CD4-positive, alpha-beta memory T cell (primary cell): ENCODE results near the gene SH2D5. TPM values are rescaled to one million over a fixed set of nuclear protein-coding genes. Genes with fewer than 3 reads are reported as not detected.
"Not testable (repeated sequence)": the region's sequence is repeated elsewhere in the genome, so short reads cannot be mapped to it uniquely, and the experiment has no call there.

Source experiments
- CTCF ChIA-PET: fragments of 350-600 bp; sonication (Branson Sonifier 250); formaldehyde crosslinking; loops from one replicate; lab custom pipeline; 2021; ENCODE audit warnings: inconsistent platforms; ENCODE audit not compliant: partially characterized antibody; lab: Charles Lee
- POLR2A ChIA-PET: fragments of 350-600 bp; sonication (Branson Sonifier 250); formaldehyde crosslinking; loops from one replicate; lab custom pipeline; 2021; ENCODE audit not compliant: partially characterized antibody; lab: Charles Lee
- DNase-seq, 5 donors: peaks; one replicate each; pipeline versions ENCODE4 v3.0.0 to v3.0.0-alpha.2; 2020 to 2022; ENCODE audit warnings: mixed read lengths in 1 of 5
- H3K27ac ChIP-seq: one replicate; pipeline ENCODE4 v1.7.0; 2013; ENCODE audit warnings: low read depth, low read length
- H3K27me3 ChIP-seq: 2 replicates; pipeline ENCODE4 v1.7.0; 2013; ENCODE audit warnings: mild to moderate bottlenecking, low read length, moderate library complexity; ENCODE audit not compliant: insufficient read depth
- H3K36me3 ChIP-seq: 2 replicates; pipeline ENCODE4 v1.7.0; 2013; ENCODE audit warnings: mild to moderate bottlenecking, low read length, moderate library complexity; ENCODE audit not compliant: insufficient read depth
- H3K4me1 ChIP-seq: 2 replicates; pipeline ENCODE4 v1.7.0; 2013; ENCODE audit warnings: mild to moderate bottlenecking, low read length, moderate library complexity; ENCODE audit not compliant: insufficient read depth
- H3K4me3 ChIP-seq, 2 donors: one replicate each; pipeline ENCODE4 v1.7.0; 2013; ENCODE audit warnings: low read length in 2 of 2, mild to moderate bottlenecking in 1 of 2
- H3K9me3 ChIP-seq, 2 donors: one replicate each; pipeline ENCODE4 v1.7.0; 2013; ENCODE audit warnings: low read length in 2 of 2, control low read depth in 1 of 2; ENCODE audit not compliant: control insufficient read depth in 1 of 2
- H3K27ac Mint-ChIP-seq, 7 donors: one replicate each; pipeline ENCODE4 v1.8.0; 2020 to 2021; ENCODE audit warnings: mixed read lengths in 7 of 7, mild to moderate bottlenecking in 6 of 7, inconsistent platforms in 3 of 7, moderate library complexity in 3 of 7
- H3K27me3 Mint-ChIP-seq, 2 donors: one replicate each; pipeline ENCODE4 v1.8.0; 2020 to 2021; ENCODE audit warnings: mixed read lengths in 2 of 2
- H3K36me3 Mint-ChIP-seq, 2 donors: one replicate each; pipeline ENCODE4 v1.8.0; 2020 to 2021; ENCODE audit warnings: mixed read lengths in 2 of 2, inconsistent platforms in 1 of 2, mild to moderate bottlenecking in 1 of 2
- H3K4me1 Mint-ChIP-seq, 4 donors: one replicate each; pipeline ENCODE4 v1.8.0; 2020 to 2021; ENCODE audit warnings: mixed read lengths in 4 of 4, mild to moderate bottlenecking in 1 of 4
- H3K4me3 Mint-ChIP-seq, 8 donors: one replicate each; pipeline ENCODE4 v1.8.0; 2020 to 2021; ENCODE audit warnings: mixed read lengths in 8 of 8, mild to moderate bottlenecking in 7 of 8, moderate library complexity in 6 of 8, inconsistent platforms in 3 of 8
- H3K9me3 Mint-ChIP-seq, 8 donors: one replicate each; pipeline ENCODE4 v1.8.0; 2020 to 2021; ENCODE audit warnings: mixed read lengths in 8 of 8, mild to moderate bottlenecking in 5 of 8, inconsistent platforms in 3 of 8, moderate library complexity in 1 of 8
- intact Hi-C: fragments of 100-400 bp; cut with micrococcal nuclease; formaldehyde crosslinking; loops from one replicate; pipeline ENCODE4 v1.15.1; 2023
- polyA plus RNA-seq, 2 donors: library from polyadenylated mRNA; unstranded; fragments of 300-500 nt; fragmentation: Illumina TruSeq; gene quantifications; one replicate each; pipeline ENCODE4 v1.2.3, GENCODE V29; 2021
- total RNA-seq, 2 experiments: library from RNA; stranded (reverse); gene quantifications; one replicate each; pipeline ENCODE4 v1.2.3, GENCODE V29; 2021

SH2D5 gene
- total and polyA plus RNA-seq, 4 experiments from 2014 or later: 0.38 TPM; not detected in 3

DNA sequence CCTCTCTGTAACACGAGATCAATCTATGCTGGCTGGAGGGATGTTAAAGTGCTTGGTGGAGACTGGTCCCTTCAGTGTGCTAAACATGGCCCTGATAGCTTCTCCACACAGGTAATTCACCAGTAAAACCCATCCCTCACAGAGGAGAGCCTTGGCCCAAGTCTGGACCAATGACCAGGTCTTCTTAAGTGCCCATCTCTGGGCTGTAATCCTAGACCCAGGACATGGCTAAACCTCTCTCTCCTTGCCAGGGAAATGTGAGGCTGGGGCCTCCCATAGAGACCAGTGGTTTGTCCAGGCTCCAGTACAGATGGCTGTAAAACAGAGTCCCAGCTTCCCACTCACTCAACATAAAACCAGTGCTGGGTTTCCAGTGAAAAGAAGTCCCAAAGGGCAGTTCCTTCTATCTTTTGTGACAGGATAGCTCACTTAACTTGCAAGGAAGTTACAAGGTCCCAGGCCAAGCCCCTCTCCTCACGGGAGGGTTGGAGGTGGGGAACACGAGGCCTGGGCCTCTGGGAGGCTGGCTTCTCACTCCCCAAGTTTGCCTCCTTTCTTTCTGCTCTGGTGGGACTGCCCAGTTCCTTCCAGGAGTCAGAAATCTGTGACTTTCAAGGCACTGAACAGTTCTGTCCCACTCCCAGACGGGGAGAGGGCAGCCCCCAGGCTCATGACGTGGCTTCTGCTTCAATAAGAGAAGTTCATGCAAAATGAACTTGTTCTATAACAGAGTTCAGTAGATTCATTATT is 12.5 kb downstream of the SH2D5 start:
- Histone ChIP-seq H3K4me1 (no peaks in the 10 kb centered on the region), H3K27ac (no peak overlapping the region), H3K27me3 (peaks cover 7% of the 10 kb centered on the region), H3K36me3 (no peaks in the 10 kb centered on the region), H3K4me3 (no peak overlapping the region), H3K9me3 (no peaks in the 10 kb centered on the region)
- POLR2A ChIA-PET: no interaction called here
- Mint-ChIP-seq H3K36me3 (no peaks in the 10 kb centered on the region), H3K9me3 (no peaks in the 10 kb centered on the region), H3K4me3 (peak overlapping the region in 1 of 8 donors; percentile 14), H3K27me3 (peaks cover 6 to 10% of the 10 kb centered on the region in 2 donors), H3K27ac (peak overlapping the region in 1 of 7 donors; percentile 22), H3K4me1 (peaks cover 0 to 10% (median 6%) of the 10 kb centered on the region in 4 donors)
- intact Hi-C loops: loop anchor here (2.0 kb wide), 1 partner anchor 13 kb away; the partner anchor contains the start of gene SH2D5
- DNase-seq: no peak
- CTCF ChIA-PET: interaction anchor here (0.9 kb wide), 1 partner anchor 23 kb away, joined by 4 read pairs; no protein-coding TSS in a partner anchor

DNA sequence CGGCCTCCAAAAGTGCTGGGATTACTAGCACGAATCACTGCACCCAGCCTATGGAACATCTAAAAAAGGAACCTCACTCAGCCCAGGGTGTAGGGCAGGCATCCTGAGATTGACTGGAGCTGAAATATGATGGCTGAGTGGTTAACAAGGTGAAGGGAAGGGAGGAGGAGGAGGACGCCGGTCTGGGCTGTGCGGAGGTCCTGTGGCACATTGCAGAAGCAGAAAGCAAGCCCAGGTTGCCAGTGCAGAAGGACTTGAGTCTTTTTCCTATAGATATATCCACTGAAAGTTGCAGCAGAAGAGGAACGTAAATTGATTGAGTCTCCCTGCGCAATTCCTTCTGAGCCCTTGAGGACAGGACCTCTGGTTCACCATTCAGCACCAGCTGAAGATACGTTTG is 13.2 kb downstream of the SH2D5 start:
- ChIA-PET POLR2A (interaction anchor here (2.2 kb wide), 1 partner anchor 11 kb away, joined by 6 read pairs; no protein-coding TSS in a partner anchor), CTCF (interaction anchor here (0.9 kb wide), 1 partner anchor 23 kb away, joined by 4 read pairs; no protein-coding TSS in a partner anchor)
- peaks cover 9 to 13% of the 10 kb centered on the region in 2 donors for H3K27me3 Mint-ChIP-seq
- Histone ChIP-seq H3K36me3 (no peaks in the 10 kb centered on the region), H3K4me1 (no peaks in the 10 kb centered on the region), H3K4me3 (no peak overlapping the region), H3K9me3 (no peaks in the 10 kb centered on the region), H3K27me3 (peaks cover 7% of the 10 kb centered on the region), H3K27ac (no peak overlapping the region)
- H3K27ac Mint-ChIP-seq: peak overlapping the region in 1 of 7 donors; percentile 78
- H3K36me3 Mint-ChIP-seq: no peaks in the 10 kb centered on the region
- DNase-seq: no peak
- intact Hi-C loops: loop anchor here (2.0 kb wide), 1 partner anchor 14 kb away; the partner anchor contains the start of gene SH2D5
- peaks cover 0 to 10% (median 6%) of the 10 kb centered on the region in 4 donors for H3K4me1 Mint-ChIP-seq
- peak overlapping the region in 4 of 8 donors; percentile 36 to 85 (median 56) for H3K4me3 Mint-ChIP-seq
- no peaks in the 10 kb centered on the region for H3K9me3 Mint-ChIP-seq

DNA sequence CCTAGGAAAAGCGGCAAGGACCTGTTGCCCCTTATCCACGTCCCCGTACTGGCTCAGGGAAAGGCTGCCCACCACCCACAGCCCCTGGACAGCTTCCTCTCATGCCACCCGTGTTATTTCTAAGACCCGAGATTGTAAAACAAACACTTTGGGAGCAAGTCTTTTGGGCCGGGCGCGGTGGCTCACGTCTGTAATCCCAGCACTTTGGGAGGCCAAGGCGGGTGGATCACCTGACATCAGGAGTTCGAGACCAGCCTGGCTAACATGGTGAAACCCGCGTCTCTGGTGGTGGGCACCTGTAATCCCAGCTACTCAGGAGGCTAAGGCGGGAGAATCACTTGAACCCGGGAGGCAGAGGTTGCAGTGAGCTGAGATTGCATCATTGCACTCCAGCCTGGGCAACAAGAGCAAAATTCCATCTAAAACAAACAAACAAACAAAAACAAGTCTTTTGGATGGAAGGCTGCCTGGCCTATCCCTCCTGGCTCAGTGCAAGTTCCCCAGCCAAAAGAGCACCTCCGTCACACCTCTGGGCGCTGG is 14.1 kb downstream of the SH2D5 start:
- H3K4me1 ChIP-seq, DNase-seq, H3K36me3 ChIP-seq, H3K9me3 Mint-ChIP-seq, H3K36me3 Mint-ChIP-seq, H3K27me3 ChIP-seq, H3K4me1 Mint-ChIP-seq, H3K9me3 ChIP-seq, H3K4me3 ChIP-seq, H3K27ac ChIP-seq: not testable (repeated sequence)
- intact Hi-C loops: loop anchor here (2.0 kb wide), 1 partner anchor 14 kb away; the partner anchor contains the start of gene SH2D5
- POLR2A ChIA-PET: interaction anchor here (0.9 to 2.2 kb wide), 4 partner anchors 12 to 69 kb away, joined by 4 to 9 read pairs (median 6); partner anchors contain the start of genes HP1BP3 and SH2D5
- Mint-ChIP-seq H3K4me3 (peak overlapping the region; percentile 42 to 85 (median 68)), H3K27ac (peak overlapping the region in 6 of 7 donors; percentile 43 to 87 (median 69)), H3K27me3 (peaks cover 9 to 13% of the 10 kb centered on the region in 2 donors)
- CTCF ChIA-PET: interaction anchor here (1.0 to 2.2 kb wide), 2 partner anchors 9 to 57 kb away, joined by 3 to 8 read pairs; partner anchors contain the start of gene DDOST

DNA sequence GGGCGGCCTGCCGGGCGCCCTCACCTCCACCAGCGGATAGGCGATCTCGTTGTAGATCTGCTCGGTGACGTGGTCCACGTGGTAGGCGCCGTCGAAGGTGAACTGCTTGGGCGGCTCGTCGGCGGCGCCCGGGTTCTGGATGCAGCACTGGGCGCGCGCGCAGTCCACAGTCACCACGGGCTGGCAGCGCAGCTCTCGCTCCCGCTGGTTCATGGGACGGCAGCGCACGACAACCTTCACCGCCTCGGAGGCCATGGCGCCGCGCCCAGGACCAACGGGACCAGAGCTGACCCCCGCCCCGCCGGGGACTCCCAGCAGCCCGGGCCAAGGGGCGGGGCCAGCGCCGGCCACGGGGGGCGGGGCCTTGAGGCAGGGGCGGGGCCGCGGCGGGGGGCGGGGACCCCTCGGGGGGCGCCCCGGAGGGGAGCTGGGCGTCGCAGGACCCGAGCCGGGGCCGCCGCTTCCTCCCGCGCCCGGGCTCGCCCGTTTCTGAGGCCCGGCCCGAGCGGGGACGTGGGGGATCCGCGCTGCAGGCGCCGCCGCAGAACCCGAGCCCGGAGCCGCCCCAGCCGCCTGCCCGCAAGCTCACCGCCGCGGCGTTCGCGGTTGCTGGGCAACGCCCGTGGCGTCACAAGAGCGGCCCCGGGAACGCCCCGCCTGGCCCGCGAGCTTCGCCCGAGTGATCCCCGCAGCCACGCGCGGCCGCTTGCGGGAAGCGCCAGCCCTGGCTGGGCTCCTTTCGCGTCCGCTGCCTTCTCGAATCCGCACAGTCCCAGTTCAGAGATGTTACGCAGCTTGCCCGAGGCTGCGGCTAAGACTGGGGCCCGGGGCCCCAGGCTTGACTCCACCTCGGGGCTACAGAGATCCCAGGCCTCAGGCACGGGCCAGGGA is 14.8 kb downstream of the SH2D5 start, which contains the start of gene KIF17:
Gene KIF17 (minus strand): TSS at position 556 of the 891 bp plus-strand sequence. CDS start 301 bp downstream, at position 255.
- intact Hi-C loops: loop anchor here (2.0 kb wide), 1 partner anchor 15 kb away; the partner anchor contains the start of gene SH2D5
- no peaks in the 10 kb centered on the region for H3K36me3 ChIP-seq
- DNase-seq: peak; percentile 58 to 75 (median 68)
- H3K9me3 ChIP-seq: no peaks in the 10 kb centered on the region
- peaks cover 0 to 10% (median 6%) of the 10 kb centered on the region in 4 donors for H3K4me1 Mint-ChIP-seq
- CTCF ChIA-PET: interaction anchor here (1.0 to 2.2 kb wide), 2 partner anchors 10 to 56 kb away, joined by 3 to 8 read pairs; partner anchors contain the start of gene DDOST
- peak within 1 kb of the TSS; percentile 60 to 85 (median 70) for H3K4me3 Mint-ChIP-seq
- peak within 1 kb of the TSS in 1 of 2 donors; percentile 18 for H3K4me3 ChIP-seq
- H3K27ac ChIP-seq: no peak within 1 kb of the TSS
- H3K4me1 ChIP-seq: no peaks in the 10 kb centered on the region
- H3K27me3 ChIP-seq: peaks cover 7% of the 10 kb centered on the region
- H3K27me3 Mint-ChIP-seq: peaks cover 9 to 15% of the 10 kb centered on the region in 2 donors
- no peaks in the 10 kb centered on the region for H3K9me3 Mint-ChIP-seq
- H3K27ac Mint-ChIP-seq: peak within 1 kb of the TSS; percentile 43 to 87 (median 66)
- POLR2A ChIA-PET: interaction anchor here (0.9 to 2.2 kb wide), 5 partner anchors 13 to 461 kb away, joined by 3 to 9 read pairs (median 6); partner anchors contain the start of genes HP1BP3 and SH2D5
- no peaks in the 10 kb centered on the region for H3K36me3 Mint-ChIP-seq

GRCh38 chr1:20716232-20716631 is 16.3 kb downstream of the SH2D5 start:
- Histone ChIP-seq H3K27ac (no peak overlapping the region), H3K36me3 (no peaks in the 10 kb centered on the region), H3K4me3 (no peak overlapping the region), H3K27me3 (peaks cover 7% of the 10 kb centered on the region), H3K9me3 (no peaks in the 10 kb centered on the region), H3K4me1 (no peaks in the 10 kb centered on the region)
- no peaks in the 10 kb centered on the region for H3K36me3 Mint-ChIP-seq
- H3K27me3 Mint-ChIP-seq: peaks cover 9 to 15% of the 10 kb centered on the region in 2 donors
- H3K4me3 Mint-ChIP-seq: peak overlapping the region in 6 of 8 donors; percentile 40 to 76 (median 63)
- intact Hi-C loops: no loop called here
- ChIA-PET POLR2A (no interaction called here), CTCF (no interaction called here)
- H3K9me3 Mint-ChIP-seq: no peaks in the 10 kb centered on the region
- peaks cover 0 to 10% (median 6%) of the 10 kb centered on the region in 4 donors for H3K4me1 Mint-ChIP-seq
- DNase-seq: no peak
- H3K27ac Mint-ChIP-seq: peak overlapping the region in 3 of 7 donors; percentile 38 to 79 (median 54)

- intact Hi-C loops: no loop called here
- no peaks in the 10 kb centered on the region for H3K36me3 Mint-ChIP-seq
- Histone ChIP-seq H3K4me1 (no peaks in the 10 kb centered on the region), H3K9me3 (no peaks in the 10 kb centered on the region), H3K27me3 (peaks cover 7% of the 10 kb centered on the region), H3K4me3 (no peak overlapping the region), H3K27ac (no peak overlapping the region), H3K36me3 (no peaks in the 10 kb centered on the region)
- H3K27ac Mint-ChIP-seq: peak overlapping the region in 1 of 7 donors; percentile 79
- ChIA-PET CTCF (interaction anchor here (1.4 kb wide), 1 partner anchor 18 kb away, joined by 5 read pairs; no protein-coding TSS in a partner anchor), POLR2A (no interaction called here)
- no peak overlapping the region for H3K4me3 Mint-ChIP-seq
- H3K4me1 Mint-ChIP-seq: peaks cover 0 to 10% (median 6%) of the 10 kb centered on the region in 4 donors
- no peaks in the 10 kb centered on the region for H3K9me3 Mint-ChIP-seq
- peaks cover 9 to 15% of the 10 kb centered on the region in 2 donors for H3K27me3 Mint-ChIP-seq
- DNase-seq: no peak
Measured at GRCh38 chr1:20715406-20715805, 17.1 kb downstream of the SH2D5 start.
